Sciatic nerve (tissue), 2 donors: ENCODE results near the gene TTC39C. TPM values are rescaled to one million over a fixed set of nuclear protein-coding genes. Genes with fewer than 3 reads are reported as not detected.
"Not testable (repeated sequence)": the region's sequence is repeated elsewhere in the genome, so short reads cannot be mapped to it uniquely, and the experiment has no call there.

ENCODE experiments used
- ATAC-seq: fragments of 200-7000 bp; cut with Tn5 transposase; one replicate; pipeline ENCODE4 v1.9.1; 2020; ENCODE audit warnings: mild to moderate bottlenecking, moderate library complexity
- DNase-seq: peaks from one replicate; pipeline ENCODE4 v3.0.0-alpha.2; 2020; ENCODE audit warnings: low spot score
- intact Hi-C: fragments of 100-400 bp; cut with DNase I; formaldehyde crosslinking; loops from one replicate; pipeline ENCODE4 v1.14.2; 2022
- total RNA-seq: library from RNA; stranded (reverse); fragmentation: NEBNext Ultra II Directional; extraction: Animal tissue kit (Norgen Biotek cat#: 25700); gene quantifications from one replicate; pipeline ENCODE4 v1.2.1, GENCODE V29; 2021
- donor health status: DM: no; HTN: no; CAD: no.
- donor health status: DM: no; HTN: no; CAD: no.

Gene TTC39C
- total RNA-seq, 1 donor from 2014 or later, result 20.6 TPM

GRCh38 chr18:24013051-24013450 lies 1.5 kb upstream of the TTC39C start:
- DNase-seq (no peak), ATAC-seq (no peak)
- intact Hi-C loops, result no loop called here

- DNase-seq, result peak; percentile 71
- ATAC-seq, result peak; percentile 72
- intact Hi-C loops, result no loop called here
Observed at GRCh38 chr18:24014986-24015638, 558 bp downstream of the TTC39C start.

GRCh38 chr18:24015639-24016631 lies 1.4 kb downstream of the TTC39C start:
- no peak for ATAC-seq
- DNase-seq, result no peak
- intact Hi-C loops, result no loop called here

DNA sequence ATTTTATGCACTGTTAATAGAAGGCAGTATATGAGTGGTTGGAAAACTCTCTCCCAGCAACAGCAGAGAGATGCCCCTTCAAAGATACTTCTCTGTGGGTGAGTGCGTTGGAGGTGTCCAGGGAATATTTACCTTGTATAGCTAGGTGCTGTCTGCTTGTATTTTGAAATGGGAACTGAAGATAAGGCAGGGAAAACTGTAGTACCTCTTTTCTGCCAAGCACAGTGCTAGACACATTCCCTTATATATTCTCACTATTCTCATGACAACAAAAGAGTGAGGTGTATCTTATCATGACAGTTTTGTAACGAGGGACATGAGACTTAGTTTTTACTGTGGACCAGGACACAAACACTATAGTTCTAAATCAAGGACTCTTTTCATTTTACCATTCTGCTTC lies 2.1 kb downstream of the TTC39C start:
- DNase-seq, result no peak
- intact Hi-C loops, result no loop called here

GRCh38 chr18:24018299-24018886 lies 3.8 kb downstream of the TTC39C start:
- DNase-seq (no peak), ATAC-seq (no peak)
- intact Hi-C loops, result no loop called here

More for the DNA sequence above, 2.1 kb downstream of the TTC39C start:
- ATAC-seq, result no peak

- intact Hi-C loops, result no loop called here
- DNase-seq, result no peak
- ATAC-seq, result no peak
Observed at GRCh38 chr18:24019641-24020331, 5.2 kb downstream of the TTC39C start.

DNA sequence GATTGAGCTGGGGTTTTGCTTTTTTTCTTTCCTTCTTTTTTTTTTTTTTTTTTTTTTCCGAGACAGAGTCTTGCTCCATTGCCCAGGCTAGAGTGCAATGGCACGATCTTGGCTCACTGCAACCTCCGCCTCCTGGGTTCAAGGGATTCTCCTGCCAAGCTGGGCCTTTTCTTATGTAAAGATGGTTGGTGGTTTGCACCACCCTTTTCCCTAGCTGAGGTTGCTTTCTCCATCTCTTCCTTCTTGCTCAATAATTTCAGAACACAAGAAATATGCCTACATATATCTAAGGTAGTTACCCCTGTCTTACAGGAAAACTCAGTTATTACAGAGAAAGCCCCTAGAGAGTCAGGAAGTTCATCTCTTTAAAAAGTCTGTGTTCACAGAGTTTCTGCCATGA lies 7.0 kb downstream of the TTC39C start:
- intact Hi-C loops, result no loop called here
- DNase-seq, result no peak
- ATAC-seq, result no peak

- intact Hi-C loops, result no loop called here
- peak; percentile 33 for ATAC-seq
Observed at GRCh38 chr18:24022161-24022560, 7.6 kb downstream of the TTC39C start.

DNA sequence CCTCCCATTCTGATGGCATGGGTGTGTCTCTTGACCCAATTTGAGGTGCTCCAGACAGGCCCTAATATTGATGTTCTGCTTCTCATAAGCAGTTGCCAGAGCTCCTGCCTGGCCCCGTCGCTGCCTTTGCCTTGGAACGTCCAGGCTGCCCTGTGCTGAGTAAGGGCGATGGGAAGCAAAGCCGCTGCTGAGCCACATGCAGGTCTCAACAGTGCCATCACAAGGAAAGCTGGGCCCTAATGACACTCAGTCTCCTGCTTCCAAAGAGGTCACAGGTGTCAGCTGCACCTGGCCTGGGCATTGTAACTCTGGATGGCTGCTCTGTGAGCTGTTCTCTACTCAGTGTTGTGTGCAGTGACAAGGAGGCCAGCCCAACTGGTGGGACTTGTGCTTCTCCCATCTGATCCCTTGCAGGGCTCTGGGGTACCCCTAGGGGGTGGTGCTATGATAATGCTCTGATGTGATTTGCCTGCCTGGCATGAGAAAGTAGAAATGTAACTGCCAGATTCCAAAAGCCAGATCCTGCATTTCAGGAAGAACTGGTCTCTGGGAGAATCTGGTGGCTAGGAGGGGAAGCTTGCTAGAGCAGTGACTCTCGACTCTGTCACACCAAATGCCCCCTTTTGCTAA lies 8.7 kb downstream of the TTC39C start:
- intact Hi-C loops, result no loop called here
- DNase-seq, result no peak
- ATAC-seq, result no peak

More at GRCh38 chr18:24022161-24022560, 7.6 kb downstream of the TTC39C start:
- DNase-seq, result no peak

GRCh38 chr18:24024425-24024824 lies 9.9 kb downstream of the TTC39C start:
- intact Hi-C loops, result no loop called here
- DNase-seq (no peak), ATAC-seq (no peak)

DNA sequence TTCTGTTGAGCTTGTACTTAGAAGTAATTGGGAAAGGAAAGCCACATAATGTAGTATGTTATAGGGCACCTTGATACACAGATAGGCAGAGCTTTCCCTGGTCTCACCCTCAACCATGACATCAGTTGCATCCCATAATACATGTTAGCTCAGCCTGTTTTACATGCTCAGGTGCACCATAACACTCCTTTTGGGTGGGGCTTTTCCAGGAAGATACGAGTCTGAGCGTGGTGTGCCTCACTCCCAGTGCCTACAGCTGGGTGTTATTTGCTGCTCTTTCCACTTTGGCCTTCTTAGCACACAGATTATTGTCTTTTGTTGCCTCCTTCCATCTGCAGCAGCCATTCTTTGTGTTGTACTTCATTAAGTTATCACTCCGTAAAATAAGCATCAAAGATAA lies 11.9 kb downstream of the TTC39C start:
- DNase-seq, result no peak
- ATAC-seq, result no peak
- intact Hi-C loops, result no loop called here

DNA sequence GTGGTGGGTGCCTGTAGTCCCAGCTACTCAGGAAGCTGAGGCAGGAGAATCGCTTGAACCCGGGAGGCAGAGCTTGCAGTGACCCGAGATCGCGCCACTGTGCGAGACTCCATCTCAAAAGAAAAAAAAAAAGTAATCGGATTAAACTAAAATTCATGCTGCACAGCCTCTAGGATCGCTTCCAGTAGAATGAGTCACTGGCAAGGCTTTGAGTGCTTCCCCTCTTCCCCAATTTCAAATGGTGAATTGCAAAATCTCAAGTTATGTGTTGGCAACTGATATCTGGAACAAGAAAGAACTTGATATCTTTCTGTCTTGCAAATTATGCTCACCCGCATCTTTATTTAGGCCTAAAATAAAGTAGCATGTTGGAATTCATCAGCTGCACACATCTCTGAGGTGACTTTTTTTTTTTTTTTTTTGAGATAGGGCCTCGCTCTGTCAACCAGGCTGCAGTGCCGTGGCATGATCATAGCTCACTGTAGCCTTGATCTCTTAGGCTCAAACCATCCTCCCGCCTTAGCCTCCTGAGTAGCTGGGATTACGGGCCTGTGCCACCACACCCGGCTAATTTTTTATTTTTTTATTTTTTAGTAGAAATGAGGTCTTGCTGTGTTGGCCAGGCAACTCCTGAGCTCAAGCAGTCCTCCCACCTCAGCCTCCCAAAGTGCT lies 12.7 kb downstream of the TTC39C start:
- DNase-seq, result no peak
- intact Hi-C loops, result no loop called here
- ATAC-seq, result peak; percentile 84

- DNase-seq, ATAC-seq, intact Hi-C loops: not testable (repeated sequence)
Observed at GRCh38 chr18:24028946-24029345, 14.4 kb downstream of the TTC39C start.

DNA sequence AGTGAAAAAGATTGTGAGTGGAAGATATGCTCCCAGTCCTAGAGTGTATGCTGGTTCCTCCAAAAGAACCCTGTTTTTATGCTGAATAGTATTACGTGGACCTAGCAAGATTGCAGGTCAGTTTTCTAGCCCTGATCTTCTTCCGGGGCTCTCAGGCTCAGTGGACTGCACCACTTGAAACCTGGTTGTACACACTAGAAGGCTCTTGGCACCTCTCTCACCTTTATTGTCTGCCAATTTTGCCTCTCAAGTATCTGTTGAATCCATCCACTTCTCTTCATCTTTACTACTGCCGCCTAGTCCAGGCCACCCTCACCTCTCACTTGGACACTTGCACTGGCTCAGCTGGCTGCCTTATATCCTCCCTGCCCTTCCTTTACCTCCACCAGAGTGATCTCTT lies 16.8 kb downstream of the TTC39C start:
- DNase-seq, result no peak
- no peak for ATAC-seq
- intact Hi-C loops, result no loop called here

DNA sequence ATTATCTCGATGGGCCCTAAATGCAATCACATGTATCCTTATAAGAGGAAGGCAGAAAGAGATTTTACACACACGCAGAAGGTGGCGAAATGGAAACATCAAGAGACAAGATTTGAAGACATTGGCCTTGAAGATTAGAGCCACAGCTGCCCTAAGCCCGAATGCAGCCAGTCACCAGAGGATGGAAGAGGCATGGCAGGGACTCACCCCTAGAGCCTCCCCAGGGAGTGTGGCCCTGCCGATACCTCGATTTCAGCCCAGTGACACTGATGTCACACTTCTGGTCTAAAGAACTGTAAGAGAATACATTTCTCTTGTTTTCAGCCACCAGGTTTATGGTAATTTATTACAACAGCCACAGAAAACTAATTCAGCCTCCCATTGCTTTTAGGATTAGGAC lies 17.4 kb downstream of the TTC39C start:
- intact Hi-C loops, result no loop called here
- ATAC-seq (no peak), DNase-seq (no peak)

GRCh38 chr18:24033641-24034412 lies 19.3 kb downstream of the TTC39C start:
- intact Hi-C loops, result no loop called here
- DNase-seq, result no peak
- no peak for ATAC-seq

DNA sequence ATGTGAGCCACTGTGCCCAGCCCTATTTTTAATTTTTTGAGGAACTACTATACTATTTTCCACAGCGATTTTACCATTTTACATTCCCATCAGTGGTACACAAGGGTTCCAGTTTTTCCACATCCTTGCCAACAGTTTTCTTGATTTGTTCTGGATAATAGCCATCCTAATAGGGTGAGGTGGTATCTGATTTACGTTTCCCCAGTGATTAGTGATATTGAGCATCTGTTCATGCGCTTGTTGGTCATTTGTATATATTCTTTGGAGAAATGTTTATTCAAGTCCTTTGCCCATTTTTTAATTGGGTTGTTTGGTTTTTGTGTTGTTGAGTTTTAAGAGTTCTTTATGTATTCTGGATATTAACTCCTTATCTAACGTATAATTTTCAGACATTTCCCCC lies 20.8 kb downstream of the TTC39C start:
- DNase-seq (no peak), ATAC-seq (no peak)
- intact Hi-C loops, result no loop called here

- intact Hi-C loops, result no loop called here
- ATAC-seq, result no peak
- no peak for DNase-seq
Observed at GRCh38 chr18:24039671-24040070, 25.1 kb downstream of the TTC39C start.
